Spleen (tissue), 11 donors: Measurements from ENCODE around the gene ANGPTL2. TPM values are rescaled to one million over a fixed set of nuclear protein-coding genes. Genes with fewer than 3 reads are reported as not detected.

Source experiments
- DNase-seq: peaks from one replicate; pipeline ENCODE4 v3.0.0-alpha.2; 2020
- H3K27ac ChIP-seq, 8 donors: fragments of 200-600 bp; sonication (generic) in 7 of 8; 1 replicate in 4 of 8; 2 replicates in 4 of 8; pipeline versions ENCODE4 v1.5.0 to v1.8.0; 2016 to 2021; ENCODE audit warnings: inconsistent platforms in 4 of 8, mild to moderate bottlenecking in 4 of 8, moderate library complexity in 1 of 8
- H3K27me3 ChIP-seq, 7 donors: fragments of 200-600 bp; sonication (generic) in 6 of 7; replicated peaks in 1 of 7; 1 replicate in 4 of 7; 2 replicates in 3 of 7; pipeline versions ENCODE4 v1.5.0 to v1.8.0; 2016 to 2021; ENCODE audit warnings: inconsistent platforms in 3 of 7, mild to moderate bottlenecking in 1 of 7
- H3K36me3 ChIP-seq, 6 donors: fragments of 200-600 bp; sonication (generic) in 5 of 6; 1 replicate in 4 of 6; 2 replicates in 2 of 6; pipeline versions ENCODE4 v1.5.0 to v1.8.0; 2016 to 2021; ENCODE audit warnings: inconsistent platforms in 2 of 6
- H3K4me1 ChIP-seq, 6 donors: fragments of 200-600 bp; sonication (generic) in 5 of 6; 1 replicate in 3 of 6; 2 replicates in 3 of 6; pipeline versions ENCODE4 v1.5.0 to v1.8.0; 2016 to 2021; ENCODE audit warnings: inconsistent platforms in 3 of 6
- H3K4me3 ChIP-seq, 8 donors: fragments of 200-600 bp; sonication (generic) in 7 of 8; 1 replicate in 4 of 8; 2 replicates in 4 of 8; pipeline versions ENCODE4 v1.5.0 to v1.8.0; 2016 to 2021; ENCODE audit warnings: inconsistent platforms in 4 of 8, mild to moderate bottlenecking in 4 of 8, moderate library complexity in 2 of 8
- H3K9me3 ChIP-seq, 8 donors: fragments of 200-600 bp; sonication (generic) in 7 of 8; 1 replicate in 4 of 8; 2 replicates in 4 of 8; pipeline versions ENCODE4 v1.5.0 to v1.8.0; 2016 to 2021; ENCODE audit warnings: inconsistent platforms in 4 of 8
- CTCF ChIP-seq, 11 experiments: fragments of 200-600 bp in 7 of 11; fragments of 450-650 bp in 4 of 11; sonication (generic) in 4 of 11; IDR thresholded peaks in 8 of 11; conservative IDR thresholded peaks in 3 of 11; 1 replicate in 7 of 11; 2 replicates in 4 of 11; pipeline versions ENCODE4 v1.4.0 to v1.8.0; 2016 to 2021; ENCODE audit warnings: antibody characterized with exemption in 11 of 11, inconsistent platforms in 4 of 11, mild to moderate bottlenecking in 1 of 11
- POLR2A ChIP-seq, 3 donors: fragments of 450-650 bp; IDR thresholded peaks; one replicate each; pipeline ENCODE4 v1.5.1; 2017; ENCODE audit warnings: antibody characterized with exemption in 3 of 3, mild to moderate bottlenecking in 1 of 3
- POLR2AphosphoS5 ChIP-seq, 3 donors: sonication (generic); formaldehyde crosslinking; IDR thresholded peaks; one replicate each; pipeline ENCODE4 v1.5.1; 2017; ENCODE audit warnings: antibody characterized with exemption in 3 of 3
- WGBS, 5 donors: extraction: QIAGEN DNeasy Blood & Tissue Kit in 3 of 5; methylation state at CpG; one replicate each; pipeline versions ENCODE4 v1.1.5 to v1.1.7; 2013 to 2018; 5-methylcytosine and 5-hydroxymethylcytosine counted together
- intact Hi-C: fragments of 100-400 bp; cut with DNase I; formaldehyde crosslinking; loops from one replicate; pipeline ENCODE4 v1.15.0; 2023; ENCODE audit warnings: low total_unique reads
- polyA plus RNA-seq, 3 donors: library from polyadenylated mRNA; stranded (reverse); fragments of 200-250 nt; gene quantifications; one replicate each; pipeline ENCODE4 v1.2.1, GENCODE V29; 2013
- total RNA-seq, 7 donors: library from RNA; depleted of rRNA in 3 of 7; stranded (reverse); fragments of >200 nt in 3 of 7; fragmentation: NEBNext Ultra II Directional in 4 of 7; extraction: Animal tissue kit (Norgen Biotek cat#: 25700) in 4 of 7; gene quantifications; one replicate each; pipeline versions ENCODE4 v1.1.0 to v1.2.1, GENCODE V29; 2016 to 2021
- donor health status: healthy with polysubstance abuse.
- donor health status: DM: no; HTN: no; CAD: no; lungs with moderate emphysema.
- donor health status: DM: no; HTN: no; CAD: no.
- donor health status: Bipolar disorder and iron deficiency.
- donor health status: healthy.
- donor health status: DM: no; HTN: no; CAD: no.
- donor health status: DM: yes; HTN: yes; CAD: no.

Gene ANGPTL2
- total and polyA plus RNA-seq, 10 donors = 6.6 to 103 (median 48.1) TPM

DNA sequence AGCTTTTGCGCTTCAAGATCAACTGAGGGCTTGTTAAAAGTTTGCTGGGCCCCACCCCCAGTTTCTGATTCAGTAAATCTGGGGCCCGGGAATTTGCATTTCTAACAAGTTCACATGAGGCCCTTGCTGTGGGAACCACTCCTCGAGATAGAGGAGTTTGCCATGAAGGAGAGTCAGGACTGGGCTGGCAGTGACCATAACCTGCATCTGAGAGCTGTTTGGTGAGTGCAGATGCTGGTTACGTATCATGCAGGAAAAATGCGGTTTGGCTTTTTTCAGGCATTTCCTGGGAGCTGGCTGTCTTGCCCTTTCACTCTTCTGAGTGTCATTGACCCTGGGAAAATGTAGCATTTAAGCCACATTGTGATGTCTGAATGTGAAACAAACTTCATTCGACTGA lies 9.4 kb upstream of the ANGPTL2 start:
- WGBS, 5 donors = 65 to 84% (median 81%) methylated on average over 6 of the region's 6 CpGs
- Histone ChIP-seq H3K27ac (peak overlapping the region in 7 of 8 donors; percentile 7 to 67 (median 63)), H3K4me3 (no peak overlapping the region), H3K9me3 (no peaks in the 10 kb centered on the region), H3K36me3 (no peaks in the 10 kb centered on the region), H3K4me1 (peaks cover 0 to 26% (median 6%) of the 10 kb centered on the region in 6 donors), H3K27me3 (no peaks in the 10 kb centered on the region)
- no peak for DNase-seq
- no peak for TF ChIP-seq CTCF (IDR thresholded peaks at IDR 0.05 in 8 of 11, conservative IDR thresholded peaks at IDR 0.05 in 3 of 11)
- TF ChIP-seq POLR2AphosphoS5 (IDR thresholded peaks at IDR 0.05) = no peak
- no peak for TF ChIP-seq POLR2A (IDR thresholded peaks at IDR 0.05)
- intact Hi-C loops = no loop called here

GRCh38 chr9:127130661-127131538 lies 8.5 kb upstream of the ANGPTL2 start:
- Histone ChIP-seq H3K9me3 (no peaks in the 10 kb centered on the region), H3K27me3 (no peaks in the 10 kb centered on the region), H3K27ac (peak overlapping the region in 7 of 8 donors; percentile 7 to 67 (median 63)), H3K4me3 (no peak overlapping the region), H3K36me3 (no peaks in the 10 kb centered on the region), H3K4me1 (peaks cover 0 to 26% (median 9%) of the 10 kb centered on the region in 6 donors)
- 70 to 84% (median 80%) methylated on average over 10 of the region's 10 CpGs for WGBS, 5 donors
- no peak for DNase-seq
- intact Hi-C loops = no loop called here
- TF ChIP-seq POLR2AphosphoS5 (IDR thresholded peaks at IDR 0.05) = no peak
- TF ChIP-seq POLR2A (IDR thresholded peaks at IDR 0.05) = no peak
- TF ChIP-seq CTCF (IDR thresholded peaks at IDR 0.05 in 8 of 11, conservative IDR thresholded peaks at IDR 0.05 in 3 of 11) = no peak

GRCh38 chr9:127130235-127130634 lies 7.8 kb upstream of the ANGPTL2 start:
- Histone ChIP-seq H3K27ac (no peak overlapping the region), H3K36me3 (no peaks in the 10 kb centered on the region), H3K4me1 (peaks cover 0 to 29% (median 11%) of the 10 kb centered on the region in 6 donors), H3K4me3 (no peak overlapping the region), H3K27me3 (no peaks in the 10 kb centered on the region), H3K9me3 (no peaks in the 10 kb centered on the region)
- DNase-seq = no peak
- TF ChIP-seq CTCF (IDR thresholded peaks at IDR 0.05 in 8 of 11, conservative IDR thresholded peaks at IDR 0.05 in 3 of 11) (no peak), POLR2AphosphoS5 (IDR thresholded peaks at IDR 0.05) (no peak), POLR2A (IDR thresholded peaks at IDR 0.05) (no peak)
- WGBS, 5 donors = 84 to 95% (median 87%) methylated on average over 2 of the region's 2 CpGs
- intact Hi-C loops = no loop called here

DNA sequence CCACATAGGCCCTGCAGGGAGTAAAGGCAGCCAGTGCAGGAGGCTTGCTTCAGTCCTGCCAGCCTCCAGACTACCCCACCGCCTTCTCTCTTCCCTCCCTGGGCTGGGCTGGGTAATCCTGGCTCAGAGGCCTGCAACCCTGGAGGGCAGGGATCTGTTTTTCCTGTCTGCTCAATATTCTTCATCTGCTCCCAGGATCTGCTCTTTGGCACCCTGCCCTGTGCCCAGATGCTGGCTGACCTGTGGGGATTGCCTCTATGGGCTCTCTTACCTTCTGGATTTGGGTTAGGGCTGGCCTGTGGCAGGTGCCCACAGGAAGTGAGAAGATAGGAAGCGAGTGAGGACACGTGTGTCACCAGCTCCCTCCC lies 7.3 kb upstream of the ANGPTL2 start:
- peaks cover 0 to 31% (median 13%) of the 10 kb centered on the region in 6 donors for H3K4me1 ChIP-seq
- H3K27me3 ChIP-seq = no peaks in the 10 kb centered on the region
- intact Hi-C loops = no loop called here
- DNase-seq = no peak
- no peaks in the 10 kb centered on the region for H3K9me3 ChIP-seq
- H3K36me3 ChIP-seq = no peaks in the 10 kb centered on the region
- peak overlapping the region in 1 of 8 donors; percentile 25 for H3K27ac ChIP-seq
- TF ChIP-seq POLR2AphosphoS5 (IDR thresholded peaks at IDR 0.05) = no peak
- TF ChIP-seq POLR2A (IDR thresholded peaks at IDR 0.05) = no peak
- TF ChIP-seq CTCF (IDR thresholded peaks at IDR 0.05 in 8 of 11, conservative IDR thresholded peaks at IDR 0.05 in 3 of 11) = no peak
- H3K4me3 ChIP-seq = no peak overlapping the region
- WGBS, 5 donors = 59 to 86% (median 66%) methylated on average over 3 of the region's 3 CpGs
